ENCODE results near the gene TNNC2.
"Not testable (repeated sequence)": the region's sequence is repeated elsewhere in the genome, so short reads cannot be mapped to it uniquely, and the experiment has no call there.

The TNNC2 gene

GRCh38 chr20:45848421-45848820, 21.3 kb upstream of the TNNC2 start:
- no peak for DNase-seq

DNA sequence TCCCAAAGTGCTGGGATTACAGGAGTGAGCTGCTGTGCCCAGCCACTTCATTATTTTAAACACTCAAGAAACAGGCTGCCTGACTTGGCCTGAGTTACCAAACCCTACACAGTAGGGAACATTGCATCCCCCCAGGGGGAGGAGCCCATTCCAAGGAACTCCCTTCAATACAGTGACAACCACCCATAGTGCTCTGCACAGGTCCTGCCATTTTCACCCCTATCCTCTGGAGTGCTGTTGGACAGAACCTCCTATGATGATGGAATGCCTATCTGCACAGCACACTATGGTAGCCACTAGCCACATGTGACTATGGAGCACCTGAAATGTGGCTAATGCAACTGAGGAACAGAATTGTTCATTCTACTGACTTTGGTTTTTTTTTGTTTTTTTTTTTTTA, 18.3 kb upstream of the TNNC2 start:
- DNase-seq, result no peak

- no peak for DNase-seq
These were observed 16.4 kb upstream of the TNNC2 start for GRCh38 chr20:45843506-45843905.

DNA sequence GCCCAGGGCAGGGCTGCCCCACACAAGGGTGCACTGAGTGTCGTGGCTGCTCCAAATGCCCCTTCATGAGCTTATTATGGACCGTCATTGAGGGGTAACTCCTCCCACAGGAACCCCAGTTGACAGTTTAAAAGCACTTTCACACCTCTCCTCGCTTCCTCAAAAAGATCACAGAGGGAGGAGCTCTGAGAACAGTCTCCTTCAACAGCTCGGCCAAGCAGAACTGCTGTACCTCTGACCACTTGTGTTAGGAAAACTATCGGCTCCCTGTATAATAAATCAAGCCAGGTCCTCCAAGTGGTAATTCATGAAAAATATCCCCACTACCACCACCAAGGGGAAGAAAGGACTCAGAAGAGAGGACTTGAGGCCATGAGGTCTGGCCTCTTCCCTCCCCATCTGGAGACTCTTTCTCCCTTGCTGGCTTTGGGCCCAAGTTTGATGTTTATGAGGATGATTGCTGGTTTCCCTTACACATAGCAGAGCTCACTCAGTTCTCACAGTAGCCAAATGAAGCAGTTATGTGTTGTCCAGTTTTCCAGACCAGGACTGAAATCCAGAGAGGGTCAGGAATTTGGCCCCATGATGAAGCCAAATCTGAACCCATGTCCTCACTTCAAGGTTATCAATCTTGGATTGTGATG, 15.2 kb upstream of the TNNC2 start:
- DNase-seq, result no peak

DNA sequence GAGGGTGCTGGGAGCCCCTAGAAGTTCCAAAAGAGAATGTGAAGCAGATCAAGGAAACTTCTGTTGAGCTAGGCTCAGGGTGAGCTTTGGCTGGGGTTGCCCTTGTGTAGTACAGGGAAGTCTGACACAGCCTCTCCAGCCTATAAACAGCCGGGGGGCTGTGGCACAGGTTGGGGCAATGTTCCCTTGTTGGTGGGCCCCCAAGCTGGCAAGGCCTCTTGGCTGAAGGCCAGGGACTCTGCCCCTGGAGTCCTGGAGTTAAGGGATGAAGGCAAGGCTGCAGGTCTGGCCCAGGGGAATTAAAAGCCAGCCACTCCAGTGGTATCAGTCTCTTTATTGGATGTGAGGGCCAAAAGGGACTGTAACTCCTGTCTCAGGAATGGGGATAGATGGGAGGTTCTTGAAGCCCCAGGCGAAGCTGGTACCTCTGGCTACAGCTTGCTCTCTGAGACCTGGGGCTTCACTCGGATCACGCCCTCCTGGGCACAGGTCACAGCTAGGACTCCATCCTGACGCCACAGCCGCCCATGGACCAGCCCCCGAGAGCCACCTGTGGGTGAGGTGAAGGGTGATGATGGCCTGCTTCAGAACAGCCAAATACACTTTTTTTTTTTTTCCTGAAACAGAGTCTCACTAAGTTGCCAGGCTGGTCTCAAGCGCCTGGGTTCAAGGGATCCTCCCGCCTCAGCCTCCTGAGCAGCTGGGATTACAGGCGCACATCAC, 14.5 kb upstream of the TNNC2 start:
- DNase-seq, result no peak

- no peak for DNase-seq
These were observed 13.6 kb upstream of the TNNC2 start for GRCh38 chr20:45840700-45841198.

GRCh38 chr20:45836841-45837240, 9.7 kb upstream of the TNNC2 start:
- no peak for DNase-seq

- peak; percentile 31 for DNase-seq
These were observed 8.7 kb upstream of the TNNC2 start for GRCh38 chr20:45835825-45836224.

DNA sequence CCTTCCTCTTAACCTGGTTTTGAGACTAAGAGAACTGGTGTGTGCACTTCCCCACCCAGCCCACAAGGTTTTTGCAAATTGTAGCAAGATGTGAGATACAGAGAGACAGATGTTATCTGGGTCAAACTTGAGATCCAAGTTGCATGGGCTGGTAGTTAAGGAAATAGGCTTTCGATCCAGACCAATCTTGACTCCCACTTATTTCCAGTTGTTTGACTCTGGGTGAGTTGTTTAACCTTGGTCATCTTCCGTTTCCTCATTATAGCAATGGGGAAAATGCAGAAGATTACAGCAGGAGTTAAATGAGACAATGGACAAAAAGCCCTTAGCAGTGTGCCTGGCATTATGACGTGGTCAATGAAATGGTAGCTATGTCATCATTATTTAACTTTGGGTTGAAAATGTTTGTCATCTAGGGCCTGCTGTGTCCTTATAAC, 8.2 kb upstream of the TNNC2 start:
- DNase-seq, result no peak

DNA sequence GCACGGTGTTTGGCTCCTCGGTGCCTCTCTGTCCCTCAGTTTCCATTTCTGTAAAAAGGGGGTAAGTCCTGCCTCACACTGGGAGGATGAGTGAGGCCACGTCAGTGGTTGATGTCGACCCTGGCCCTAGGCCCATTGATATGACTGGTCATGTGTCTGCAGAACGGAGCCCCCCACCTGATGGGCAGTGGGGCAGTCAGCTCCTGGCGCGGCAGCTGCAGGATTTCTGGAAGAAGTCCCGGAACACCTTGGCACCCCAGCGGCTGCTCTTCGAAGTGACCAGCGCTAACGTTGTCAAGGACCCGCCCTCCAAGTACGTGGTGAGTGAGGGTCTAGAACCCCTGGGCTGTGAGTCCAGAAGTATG, 7.7 kb upstream of the TNNC2 start:
- no peak for DNase-seq

- DNase-seq, result peak; percentile 69
These were observed 7.0 kb upstream of the TNNC2 start for GRCh38 chr20:45833883-45834796.

DNA sequence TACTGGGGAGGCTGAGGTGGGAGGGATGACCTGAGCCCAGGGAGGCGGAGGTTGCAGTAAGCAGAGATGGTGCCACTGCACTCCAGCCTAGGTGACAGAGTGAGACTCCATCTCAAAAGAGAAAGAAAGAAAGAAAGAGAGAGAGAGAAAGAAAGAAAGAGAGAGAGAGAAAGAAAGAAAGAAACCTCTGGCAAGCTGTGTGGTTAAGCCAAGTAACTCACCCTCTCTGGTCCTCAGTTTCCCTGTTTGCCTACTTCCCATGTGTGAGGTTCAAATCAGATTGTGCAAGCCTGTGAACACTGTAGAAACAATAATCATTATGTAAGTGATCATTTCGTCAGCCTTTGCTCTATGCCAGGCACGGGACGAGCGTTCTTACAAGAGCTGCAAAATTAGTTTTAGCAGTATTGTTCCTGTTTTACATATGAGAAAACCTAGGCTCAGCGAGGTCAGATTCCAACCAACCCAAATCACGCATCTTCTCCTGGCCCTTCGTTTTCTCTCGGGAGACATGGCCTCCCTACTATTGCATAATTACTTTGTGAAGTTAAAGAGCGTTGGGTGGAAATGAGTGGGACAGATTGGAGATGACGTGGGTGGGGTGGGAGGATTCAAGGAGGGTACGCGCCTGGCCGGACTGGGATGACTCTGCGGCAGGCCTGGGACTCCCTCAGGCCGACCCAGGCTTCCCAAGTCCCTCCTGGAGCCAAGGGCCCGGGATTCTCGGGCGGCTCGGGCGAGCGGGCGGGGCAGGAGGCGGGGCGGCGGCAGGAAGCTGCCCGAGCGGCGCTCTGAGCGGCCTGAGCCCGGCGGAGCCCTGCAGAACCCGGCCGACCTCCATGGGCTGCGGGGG, 6.1 kb upstream of the TNNC2 start, which contains the start of gene SNX21:
Gene SNX21 (plus strand): TSS at position 770 of the 853 bp plus-strand sequence. CDS start 121 bp downstream, outside the sequence.
- DNase-seq, result peak; percentile 95

DNA sequence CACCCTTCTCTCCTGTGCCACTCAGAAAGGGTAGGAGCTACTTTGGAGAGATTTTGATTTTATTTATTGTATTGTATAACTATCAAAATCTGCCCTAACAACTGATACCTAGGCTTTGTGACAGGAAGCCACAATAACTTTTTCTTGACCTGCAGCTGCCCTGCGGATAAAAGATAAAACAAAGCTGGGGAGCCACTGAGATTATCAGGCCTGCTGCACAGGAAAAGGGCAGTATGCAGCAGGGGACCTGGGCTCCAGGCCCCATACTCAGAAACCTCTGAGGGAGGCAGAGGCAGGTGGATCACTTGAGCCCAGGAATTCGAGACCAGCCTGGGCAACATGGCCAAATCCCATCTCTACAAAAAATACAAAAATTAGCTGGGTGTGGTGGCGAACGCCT, 5.5 kb upstream of the TNNC2 start:
- no peak for DNase-seq

GRCh38 chr20:45829673-45830106, 2.6 kb upstream of the TNNC2 start:
- not testable (repeated sequence) for DNase-seq

DNA sequence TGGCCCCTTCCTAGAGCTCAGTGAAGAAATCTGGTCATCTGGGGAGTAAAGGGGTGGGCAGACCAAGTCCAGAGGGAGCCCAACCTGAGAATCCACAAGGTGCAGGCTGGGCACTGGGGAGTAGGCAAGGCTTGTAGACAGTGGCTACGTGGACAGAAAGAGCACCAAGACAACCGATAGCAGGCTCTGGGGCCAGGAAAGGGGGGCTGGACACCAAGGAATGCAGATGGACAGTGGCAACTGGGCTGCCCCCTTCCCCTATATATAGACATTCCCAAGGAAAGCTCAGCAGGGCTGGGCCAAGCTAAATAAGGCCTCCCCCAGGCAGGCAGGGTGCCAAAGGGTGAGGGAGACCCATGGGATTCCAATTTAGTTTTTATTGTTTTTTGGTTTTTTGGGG, 1.5 kb upstream of the TNNC2 start:
- no peak for DNase-seq

GRCh38 chr20:45827712-45828111, 600 bp upstream of the TNNC2 start:
- DNase-seq, result no peak

DNA sequence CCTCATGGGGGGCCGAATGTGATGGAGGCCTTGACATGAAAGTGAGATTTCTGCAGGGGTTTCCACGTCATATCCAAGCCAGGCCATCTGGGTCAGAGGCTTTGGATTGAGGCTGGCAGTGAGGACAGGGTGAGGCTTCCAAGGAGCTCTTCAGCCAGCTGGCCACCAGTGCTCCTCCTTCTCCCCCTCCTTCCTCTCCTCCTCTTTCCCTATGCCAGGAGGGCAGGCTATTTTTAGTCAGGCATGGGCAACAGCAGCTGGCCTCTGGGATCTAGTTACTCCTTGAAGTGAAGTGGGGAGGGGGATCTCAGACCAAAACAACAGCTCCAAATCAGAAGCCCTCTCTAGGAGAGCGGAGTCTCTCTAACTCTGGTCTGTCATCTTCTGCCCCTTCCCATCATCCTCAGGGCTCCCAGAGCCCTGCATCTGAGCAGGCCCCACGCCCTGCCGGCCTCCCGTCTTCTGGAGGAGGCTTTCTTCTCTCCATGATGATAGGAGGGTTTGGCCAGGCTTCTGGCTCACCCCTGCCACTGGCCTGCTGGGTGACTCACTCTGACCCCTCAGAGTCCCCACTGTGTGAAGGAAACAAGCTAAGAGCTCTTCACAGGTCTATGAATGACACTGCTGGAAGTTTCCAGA, 612 bp downstream of the TNNC2 start:
- no peak for DNase-seq

DNA sequence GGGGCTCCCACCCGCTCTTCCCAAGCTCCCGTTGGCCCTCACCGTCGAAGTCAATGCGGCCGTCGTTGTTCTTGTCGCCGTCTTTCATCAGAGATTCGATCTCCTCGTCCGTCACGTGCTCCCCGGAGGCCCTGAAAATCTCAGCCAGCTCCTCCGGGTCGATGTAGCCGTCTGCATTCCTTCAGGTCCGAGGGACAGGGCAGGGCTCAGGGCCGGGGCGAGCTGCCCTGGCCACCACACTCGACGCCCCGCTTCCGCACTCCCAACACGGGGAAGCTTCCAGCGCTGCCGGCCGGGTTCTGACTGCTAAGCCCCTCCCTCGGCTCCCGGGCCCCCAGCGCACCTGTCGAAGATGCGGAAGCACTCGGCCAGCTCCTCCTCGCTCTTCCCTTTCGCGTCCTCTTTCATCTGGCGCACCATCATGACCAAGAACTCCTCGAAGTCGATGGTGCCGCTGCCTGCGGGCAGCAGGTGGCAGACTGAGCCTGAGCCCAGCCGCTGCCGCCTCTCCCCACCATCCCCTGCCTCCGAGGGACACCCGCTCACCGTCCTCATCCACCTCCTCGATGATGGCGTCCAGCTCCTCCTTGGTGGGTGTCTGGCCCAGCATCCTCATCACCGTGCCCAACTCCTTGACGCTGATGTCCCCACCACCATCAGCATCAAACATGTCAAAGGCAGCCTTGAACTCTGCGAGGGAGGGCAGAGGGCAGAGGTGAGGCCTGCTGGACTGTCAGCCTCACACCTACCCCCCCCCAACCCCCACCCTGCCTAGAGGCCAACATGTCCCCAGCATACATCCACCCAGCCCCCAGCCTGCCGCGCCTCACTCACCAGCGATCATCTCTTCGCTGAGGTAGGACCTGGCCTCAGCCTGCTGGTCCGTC, 2.9 kb downstream of the TNNC2 start:
- DNase-seq, result peak; percentile 38

DNA sequence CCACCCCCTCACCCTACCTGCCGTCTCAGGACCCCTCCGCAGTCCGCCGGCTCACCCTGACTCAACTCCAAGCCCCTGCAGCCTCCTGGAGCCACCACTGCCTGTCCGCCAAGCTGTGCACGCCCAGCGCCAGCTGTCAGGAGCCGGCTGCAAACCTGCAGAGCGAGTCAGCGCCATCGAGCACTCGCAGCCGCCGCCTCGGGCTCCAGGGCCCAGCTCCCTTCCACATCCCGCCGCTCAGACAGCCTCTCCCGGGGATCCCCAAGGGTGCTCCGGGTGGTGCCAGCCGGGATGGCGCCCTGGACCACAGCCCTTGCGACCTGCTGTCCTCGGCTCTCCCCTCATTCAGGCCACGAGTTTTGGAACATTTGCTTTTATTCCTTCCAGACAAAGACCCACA, 4.3 kb downstream of the TNNC2 start:
- no peak for DNase-seq

DNA sequence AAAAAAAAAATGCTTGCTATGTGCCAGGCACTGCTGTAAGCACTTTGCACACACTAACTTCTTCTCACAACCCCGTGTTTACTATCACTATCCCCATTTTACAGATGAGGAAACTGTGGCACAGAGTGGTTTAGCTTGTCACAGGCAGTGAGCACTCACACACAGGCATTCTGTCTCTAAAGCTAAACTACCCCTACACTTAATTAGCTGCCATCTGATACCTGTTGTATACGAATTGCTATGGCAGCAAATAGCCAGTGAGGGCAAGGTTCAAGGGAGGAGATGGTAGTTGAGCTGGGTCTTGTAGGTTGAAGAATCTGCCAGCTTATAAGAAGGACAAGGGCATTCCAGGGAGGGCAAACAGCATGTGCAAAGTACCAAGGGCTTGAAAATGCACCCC, 5.2 kb downstream of the TNNC2 start:
- DNase-seq, result no peak
